Neural cell (in vitro differentiated cells): ENCODE measurements around the gene CLIC3. TPM values are rescaled to one million over a fixed set of nuclear protein-coding genes. Genes with fewer than 3 reads are reported as not detected.

ENCODE experiments used
- H2AFZ ChIP-seq: fragments of 200-600, 300-800 bp; sonication (generic), shearing (Covaris generic); 2 replicates; pipeline ENCODE4 v1.6.0; 2014; ENCODE audit warnings: low read depth, mild to moderate bottlenecking, antibody characterized with exemption, low read length, moderate library complexity
- H3F3A ChIP-seq: fragments of 200-600 bp; shearing (Covaris generic); 2 replicates; pipeline ENCODE4 v1.6.1; 2016; ENCODE audit warnings: mild to moderate bottlenecking, moderate library complexity, mixed read lengths, antibody characterized with exemption, low read length; ENCODE audit not compliant: insufficient read depth, poor library complexity, severe bottlenecking
- H3K27ac ChIP-seq: fragments of 200-600, 300-800 bp; sonication (generic), shearing (Covaris generic); 2 replicates; pipeline ENCODE4 v1.5.1; 2014; ENCODE audit warnings: mild to moderate bottlenecking, low read length, moderate library complexity
- H3K27me3 ChIP-seq: fragments of 300-800, 200-600 bp; sonication (generic), shearing (Covaris generic); 2 replicates; pipeline ENCODE4 v1.6.0; 2014; ENCODE audit warnings: mild to moderate bottlenecking, low read depth, low read length, moderate library complexity; ENCODE audit not compliant: insufficient read depth
- H3K36me3 ChIP-seq: fragments of 300-800, 200-600 bp; sonication (generic), shearing (Covaris generic); 2 replicates; pipeline ENCODE4 v1.5.1; 2014; ENCODE audit warnings: mild to moderate bottlenecking, antibody characterized with exemption, low read length, moderate library complexity; ENCODE audit not compliant: insufficient read depth
- H3K4me2 ChIP-seq: fragments of 300-800, 200-600 bp; sonication (generic), shearing (Covaris generic); 2 replicates; pipeline ENCODE4 v1.6.0; 2014; ENCODE audit warnings: mild to moderate bottlenecking, low read length
- H3K4me3 ChIP-seq: fragments of 300-800, 200-600 bp; sonication (generic), shearing (Covaris generic); 2 replicates; pipeline ENCODE4 v1.5.1; 2014; ENCODE audit warnings: mild to moderate bottlenecking, low read length, moderate library complexity
- H3K79me2 ChIP-seq: fragments of 200-600 bp; shearing (Covaris generic); replicated peaks from 2 replicates; pipeline ENCODE4 v1.6.0; 2014; ENCODE audit warnings: mild to moderate bottlenecking, low read length, moderate library complexity; ENCODE audit not compliant: insufficient read depth
- H3K9ac ChIP-seq: fragments of 300-800, 200-600 bp; sonication (generic), shearing (Covaris generic); 2 replicates; pipeline ENCODE4 v1.6.1; 2016; ENCODE audit warnings: mild to moderate bottlenecking, low read length, mixed read lengths
- H3K9me2 ChIP-seq: fragments of 200-600 bp; shearing (Covaris generic); 2 replicates; pipeline ENCODE4 v1.6.1; 2016; ENCODE audit warnings: mild to moderate bottlenecking, low read length, mixed read lengths; ENCODE audit not compliant: insufficient read depth
- H3K9me3 ChIP-seq: fragments of 200-600, 300-800 bp; sonication (generic), shearing (Covaris generic); 2 replicates; pipeline ENCODE4 v1.6.1; 2016; ENCODE audit warnings: mild to moderate bottlenecking, mixed run types, low read length, moderate library complexity, mixed read lengths
- H4K20me1 ChIP-seq: fragments of 200-600 bp; shearing (Covaris generic); 2 replicates; pipeline ENCODE4 v1.6.1; 2016; ENCODE audit warnings: mild to moderate bottlenecking, mixed run types; ENCODE audit not compliant: insufficient read depth
- CTCF ChIP-seq: fragments of 450-650 bp; IDR thresholded peaks from 2 replicates; pipeline ENCODE4 v1.5.1; 2014; ENCODE audit warnings: antibody characterized with exemption, mild to moderate bottlenecking, moderate library complexity; ENCODE audit not compliant: poor library complexity, severe bottlenecking
- EP300 ChIP-seq: fragments of 450-650 bp; conservative IDR thresholded peaks from 2 replicates; pipeline ENCODE4 v1.6.1; 2014; ENCODE audit warnings: antibody characterized with exemption, mild to moderate bottlenecking, moderate library complexity; ENCODE audit not compliant: poor library complexity, severe bottlenecking
- EZH2 ChIP-seq: fragments of 200-600, 300-800 bp; shearing (Covaris generic), sonication (generic); IDR thresholded peaks from 2 replicates; pipeline ENCODE4 v1.6.1; 2014; ENCODE audit warnings: antibody characterized with exemption, low read length, borderline replicate concordance, mild to moderate bottlenecking; ENCODE audit not compliant: insufficient read depth, poor library complexity, severe bottlenecking
- MXI1 ChIP-seq: fragments of 450-650 bp; conservative IDR thresholded peaks from 2 replicates; pipeline ENCODE4 v1.6.1; 2014; ENCODE audit warnings: antibody characterized with exemption, mild to moderate bottlenecking; ENCODE audit not compliant: poor library complexity, severe bottlenecking
- POLR2AphosphoS5 ChIP-seq: IDR thresholded peaks from 2 replicates; pipeline ENCODE4 v1.6.1; 2012
- RAD21 ChIP-seq: fragments of 450-650 bp; conservative IDR thresholded peaks from 2 replicates; pipeline ENCODE4 v1.6.1; 2014; ENCODE audit warnings: antibody characterized with exemption, mild to moderate bottlenecking, moderate library complexity
- REST ChIP-seq: IDR thresholded peaks from 2 replicates; pipeline ENCODE4 v1.6.1; 2012; ENCODE audit warnings: borderline replicate concordance
- SMC3 ChIP-seq: fragments of 450-650 bp; conservative IDR thresholded peaks from 2 replicates; pipeline ENCODE4 v1.6.1; 2014; ENCODE audit warnings: antibody characterized with exemption, mild to moderate bottlenecking, moderate library complexity; ENCODE audit not compliant: poor library complexity
- TAF1 ChIP-seq: IDR thresholded peaks from 2 replicates; pipeline ENCODE4 v1.6.1; 2012; ENCODE audit warnings: low read depth
- polyA plus RNA-seq: library from polyadenylated mRNA; depleted of rRNA; stranded (reverse); fragments of >200 nt; gene quantifications from 2 replicates; pipeline ENCODE4 v1.2.3, GENCODE V29; 2014

Gene CLIC3
- polyA plus RNA-seq, 1 donor from 2014 or later, result not detected

- H3K36me3 ChIP-seq, result no peaks in the 10 kb centered on the region
- no peak overlapping the region for H3K9ac ChIP-seq
- no peaks in the 10 kb centered on the region for H3K79me2 ChIP-seq
- no peak overlapping the region for H3K4me2 ChIP-seq
- no peak overlapping the region for H3K27ac ChIP-seq
- no peak overlapping the region for H2AFZ ChIP-seq
- H3K9me3 ChIP-seq, result no peaks in the 10 kb centered on the region
- H4K20me1 ChIP-seq, result no peaks in the 10 kb centered on the region
- no peaks in the 10 kb centered on the region for H3F3A ChIP-seq
- no peaks in the 10 kb centered on the region for H3K9me2 ChIP-seq
- H3K4me3 ChIP-seq, result no peak overlapping the region
- TF ChIP-seq RAD21 (no peak), CTCF (no peak), TAF1 (no peak), REST (no peak), MXI1 (no peak), EP300 (no peak), POLR2AphosphoS5 (no peak), SMC3 (no peak), EZH2 (no peak)
- H3K27me3 ChIP-seq, result no peaks in the 10 kb centered on the region
These were observed 11.9 kb upstream of the CLIC3 start for GRCh38 chr9:137008312-137008711.

GRCh38 chr9:137007816-137008270, 11.5 kb upstream of the CLIC3 start:
- H2AFZ ChIP-seq, result no peak overlapping the region
- H3K27ac ChIP-seq, result no peak overlapping the region
- H3K4me2 ChIP-seq, result no peak overlapping the region
- no peaks in the 10 kb centered on the region for H3K36me3 ChIP-seq
- H4K20me1 ChIP-seq, result no peaks in the 10 kb centered on the region
- no peaks in the 10 kb centered on the region for H3K9me2 ChIP-seq
- H3K9me3 ChIP-seq, result no peaks in the 10 kb centered on the region
- H3F3A ChIP-seq, result no peaks in the 10 kb centered on the region
- no peak overlapping the region for H3K4me3 ChIP-seq
- TF ChIP-seq TAF1 (no peak), MXI1 (no peak), SMC3 (no peak), CTCF (no peak), EP300 (no peak), REST (no peak), RAD21 (no peak), EZH2 (no peak), POLR2AphosphoS5 (no peak)
- no peaks in the 10 kb centered on the region for H3K79me2 ChIP-seq
- H3K27me3 ChIP-seq, result no peaks in the 10 kb centered on the region
- no peak overlapping the region for H3K9ac ChIP-seq
